ENCODE results near the gene TTYH2.
A peak's percentile ranks its signal among the peaks of the same experiment; 100 is the strongest.

TTYH2 gene

DNA sequence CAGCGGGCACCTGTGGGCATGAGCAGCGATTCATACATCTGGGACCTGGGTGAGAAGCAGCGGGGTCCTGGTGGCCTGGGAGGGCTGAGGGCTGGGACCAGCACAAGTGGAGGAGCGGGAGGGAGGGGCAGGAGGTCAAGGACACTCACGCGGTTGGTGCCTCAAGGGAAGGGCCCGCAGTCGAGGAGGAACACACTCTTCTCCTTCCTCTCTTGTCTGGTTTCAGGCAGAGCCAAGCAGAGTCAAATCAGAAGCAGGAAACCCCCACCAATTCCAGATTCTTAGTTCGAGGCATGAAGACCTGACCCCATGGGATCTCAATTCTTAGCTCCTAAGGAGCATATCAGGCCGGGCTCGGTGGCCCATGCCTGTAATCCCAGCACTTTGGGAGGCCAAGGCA, 76.3 kb downstream of the TTYH2 start:
- no peak overlapping the region for H3K4me2 ChIP-seq (ENCODE audit: insufficient read depth, low read length, poor library complexity, severe bottlenecking)
- peak overlapping the region; percentile 89 for H2AK5ac ChIP-seq (ENCODE audit: low read depth, low read length)
- H3K36me3 ChIP-seq (replicated peaks in 1 of 2; ENCODE audit: control insufficient read depth in 2 of 2, insufficient read depth in 2 of 2, low read length in 2 of 2), result no peaks in the 10 kb centered on the region
- H3K9ac ChIP-seq (ENCODE audit: low read depth, low read length, poor library complexity), result no peak overlapping the region
- peak overlapping the region; percentile 77 for H3K18ac ChIP-seq (ENCODE audit: low read length)
- no peak overlapping the region for H4K8ac ChIP-seq (ENCODE audit: low read depth, low read length)
- H3K4ac ChIP-seq (ENCODE audit: low read length), result peak overlapping the region; percentile 71
- H3K23ac ChIP-seq (ENCODE audit: low read depth, low read length, poor library complexity), result no peak overlapping the region
- no CpG with 5 or more reads among the region's 11 CpGs for WGBS, 2 donors (ENCODE audit: extremely low coverage in 2 of 2, insufficient read length in 2 of 2, insufficient replicate concordance in 1 of 2)
- DNase-seq (ENCODE audit: low spot score), result no peak
- no peak overlapping the region for H4K91ac ChIP-seq (ENCODE audit: low read depth, low read length, poor library complexity)
- peaks cover 0 to 3% (median 0%) of the 10 kb centered on the region in 3 experiments for H3K27me3 ChIP-seq (ENCODE audit: control insufficient read depth in 3 of 3, insufficient read depth in 3 of 3, low read depth in 1 of 3, low read length in 3 of 3)
- H3K9me3 ChIP-seq (replicated peaks in 1 of 2; ENCODE audit: control insufficient read depth in 2 of 2, insufficient read depth in 1 of 2, low read depth in 1 of 2, low read length in 2 of 2), result no peaks in the 10 kb centered on the region
- no peak overlapping the region for H2BK12ac ChIP-seq (ENCODE audit: low read length)
- H2BK15ac ChIP-seq (ENCODE audit: low read length), result peak overlapping the region; percentile 52
- no peak overlapping the region for H2AFZ ChIP-seq (ENCODE audit: low read length)
- H2BK5ac ChIP-seq (ENCODE audit: low read length), result peak overlapping the region; percentile 60
- H3K79me1 ChIP-seq (ENCODE audit: low read depth, low read length), result no peaks in the 10 kb centered on the region
- peaks cover 5 to 6% of the 10 kb centered on the region in 2 donors for H3K4me1 ChIP-seq (ENCODE audit: control insufficient read depth in 2 of 2, insufficient read depth in 1 of 2, low read depth in 1 of 2, low read length in 2 of 2)
- no peak overlapping the region for H3K4me3 ChIP-seq (ENCODE audit: low read length in 2 of 2)
- H3K14ac ChIP-seq (ENCODE audit: low read length), result no peak overlapping the region
- H3K27ac ChIP-seq (replicated peaks; ENCODE audit: low read length), result no peak overlapping the region
- no peak overlapping the region for H2BK120ac ChIP-seq (ENCODE audit: low read depth, low read length)

DNA sequence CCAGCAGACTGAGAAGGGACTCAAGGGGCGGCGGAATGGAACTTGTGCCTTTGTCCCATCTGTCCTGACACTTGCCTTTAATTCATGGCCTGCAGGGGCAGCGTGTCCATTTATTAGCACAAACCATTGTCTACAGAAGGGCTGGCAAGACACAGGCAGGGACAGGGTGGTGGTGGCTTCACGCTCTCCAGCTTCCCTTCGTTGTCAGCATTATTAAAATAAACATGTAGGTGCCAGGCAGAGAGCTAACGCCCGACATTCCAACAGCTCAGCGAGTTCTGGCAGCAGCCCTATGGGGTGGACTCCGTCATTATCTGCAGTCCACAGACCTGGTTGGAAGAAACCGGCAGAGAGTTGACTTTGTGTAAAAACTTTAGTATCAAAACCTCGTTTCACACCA, 77.0 kb downstream of the TTYH2 start:
- H3K4me2 ChIP-seq (ENCODE audit: insufficient read depth, low read length, poor library complexity, severe bottlenecking), result no peak overlapping the region
- no peaks in the 10 kb centered on the region for H3K36me3 ChIP-seq (replicated peaks in 1 of 2; ENCODE audit: control insufficient read depth in 2 of 2, insufficient read depth in 2 of 2, low read length in 2 of 2)
- no peak overlapping the region for H2BK12ac ChIP-seq (ENCODE audit: low read length)
- H2AFZ ChIP-seq (ENCODE audit: low read length), result peak overlapping the region; percentile 76
- H3K27ac ChIP-seq (replicated peaks; ENCODE audit: low read length), result no peak overlapping the region
- no peak overlapping the region for H2BK120ac ChIP-seq (ENCODE audit: low read depth, low read length)
- no peak overlapping the region for H4K8ac ChIP-seq (ENCODE audit: low read depth, low read length)
- H3K27me3 ChIP-seq (ENCODE audit: control insufficient read depth in 3 of 3, insufficient read depth in 3 of 3, low read depth in 1 of 3, low read length in 3 of 3), result no peaks in the 10 kb centered on the region
- no peak overlapping the region for H4K91ac ChIP-seq (ENCODE audit: low read depth, low read length, poor library complexity)
- no peak overlapping the region for H3K4ac ChIP-seq (ENCODE audit: low read length)
- no peaks in the 10 kb centered on the region for H3K79me1 ChIP-seq (ENCODE audit: low read depth, low read length)
- no peak overlapping the region for H2BK5ac ChIP-seq (ENCODE audit: low read length)
- no peak for DNase-seq (ENCODE audit: low spot score)
- no CpG with 5 or more reads among the region's 11 CpGs for WGBS, 2 donors (ENCODE audit: extremely low coverage in 2 of 2, insufficient read length in 2 of 2, insufficient replicate concordance in 1 of 2)
- H3K4me3 ChIP-seq (ENCODE audit: low read length in 2 of 2), result no peak overlapping the region
- H3K14ac ChIP-seq (ENCODE audit: low read length), result no peak overlapping the region
- peaks cover 2% of the 10 kb centered on the region in 2 donors for H3K4me1 ChIP-seq (ENCODE audit: control insufficient read depth in 2 of 2, insufficient read depth in 1 of 2, low read depth in 1 of 2, low read length in 2 of 2)
- H2AK5ac ChIP-seq (ENCODE audit: low read depth, low read length), result no peak overlapping the region
- peaks cover 1 to 3% of the 10 kb centered on the region in 2 donors for H3K9me3 ChIP-seq (replicated peaks in 1 of 2; ENCODE audit: control insufficient read depth in 2 of 2, insufficient read depth in 1 of 2, low read depth in 1 of 2, low read length in 2 of 2)
- no peak overlapping the region for H3K9ac ChIP-seq (ENCODE audit: low read depth, low read length, poor library complexity)
- H3K23ac ChIP-seq (ENCODE audit: low read depth, low read length, poor library complexity), result no peak overlapping the region
- H3K18ac ChIP-seq (ENCODE audit: low read length), result peak overlapping the region; percentile 61
- no peak overlapping the region for H2BK15ac ChIP-seq (ENCODE audit: low read length)

DNA sequence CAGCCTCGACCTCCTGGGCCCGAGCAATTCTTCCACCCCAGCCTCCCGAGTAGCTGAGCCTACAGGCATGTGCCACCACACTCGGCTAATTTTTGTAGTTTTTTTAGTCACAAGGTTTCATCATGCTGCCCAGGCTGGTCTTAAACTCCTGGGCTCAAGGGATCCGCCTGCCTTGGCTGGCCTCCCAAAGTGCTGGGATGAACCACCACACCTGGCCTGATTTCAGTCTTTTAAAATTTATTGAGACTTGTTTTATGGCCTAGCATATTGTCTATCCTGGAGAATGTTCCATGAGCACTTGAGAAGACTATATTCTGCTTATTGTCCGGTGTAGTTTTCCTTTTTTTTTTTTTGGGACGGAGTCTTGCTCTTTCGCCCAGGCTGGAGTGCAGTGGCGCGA, 79.1 kb downstream of the TTYH2 start:
- Histone ChIP-seq H2AFZ (ENCODE audit: low read length) (no peak overlapping the region), H2AK5ac (ENCODE audit: low read depth, low read length) (no peak overlapping the region), H4K8ac (ENCODE audit: low read depth, low read length) (no peak overlapping the region), H3K27ac (replicated peaks; ENCODE audit: low read length) (no peak overlapping the region), H2BK15ac (ENCODE audit: low read length) (no peak overlapping the region), H3K23ac (ENCODE audit: low read depth, low read length, poor library complexity) (no peak overlapping the region), H3K4me3 (ENCODE audit: low read length in 2 of 2) (no peak overlapping the region), H3K4me1 (ENCODE audit: control insufficient read depth in 2 of 2, insufficient read depth in 1 of 2, low read depth in 1 of 2, low read length in 2 of 2) (peaks cover 3 to 9% of the 10 kb centered on the region in 2 donors), H3K9me3 (replicated peaks in 1 of 2; ENCODE audit: control insufficient read depth in 2 of 2, insufficient read depth in 1 of 2, low read depth in 1 of 2, low read length in 2 of 2) (peaks cover 1 to 3% of the 10 kb centered on the region in 2 donors), H2BK12ac (ENCODE audit: low read length) (no peak overlapping the region), H3K4ac (ENCODE audit: low read length) (no peak overlapping the region), H3K9ac (ENCODE audit: low read depth, low read length, poor library complexity) (no peak overlapping the region), H3K14ac (ENCODE audit: low read length) (no peak overlapping the region), H2BK5ac (ENCODE audit: low read length) (no peak overlapping the region), H3K36me3 (replicated peaks in 1 of 2; ENCODE audit: control insufficient read depth in 2 of 2, insufficient read depth in 2 of 2, low read length in 2 of 2) (no peaks in the 10 kb centered on the region), H4K91ac (ENCODE audit: low read depth, low read length, poor library complexity) (no peak overlapping the region), H3K79me1 (ENCODE audit: low read depth, low read length) (no peaks in the 10 kb centered on the region), H2BK120ac (ENCODE audit: low read depth, low read length) (no peak overlapping the region), H3K18ac (ENCODE audit: low read length) (no peak overlapping the region), H3K27me3 (ENCODE audit: control insufficient read depth in 3 of 3, insufficient read depth in 3 of 3, low read depth in 1 of 3, low read length in 3 of 3) (no peaks in the 10 kb centered on the region), H3K4me2 (ENCODE audit: insufficient read depth, low read length, poor library complexity, severe bottlenecking) (no peak overlapping the region)
- no CpG with 5 or more reads among the region's 10 CpGs for WGBS, 2 donors (ENCODE audit: extremely low coverage in 2 of 2, insufficient read length in 2 of 2, insufficient replicate concordance in 1 of 2)
- no peak for DNase-seq (ENCODE audit: low spot score)

DNA sequence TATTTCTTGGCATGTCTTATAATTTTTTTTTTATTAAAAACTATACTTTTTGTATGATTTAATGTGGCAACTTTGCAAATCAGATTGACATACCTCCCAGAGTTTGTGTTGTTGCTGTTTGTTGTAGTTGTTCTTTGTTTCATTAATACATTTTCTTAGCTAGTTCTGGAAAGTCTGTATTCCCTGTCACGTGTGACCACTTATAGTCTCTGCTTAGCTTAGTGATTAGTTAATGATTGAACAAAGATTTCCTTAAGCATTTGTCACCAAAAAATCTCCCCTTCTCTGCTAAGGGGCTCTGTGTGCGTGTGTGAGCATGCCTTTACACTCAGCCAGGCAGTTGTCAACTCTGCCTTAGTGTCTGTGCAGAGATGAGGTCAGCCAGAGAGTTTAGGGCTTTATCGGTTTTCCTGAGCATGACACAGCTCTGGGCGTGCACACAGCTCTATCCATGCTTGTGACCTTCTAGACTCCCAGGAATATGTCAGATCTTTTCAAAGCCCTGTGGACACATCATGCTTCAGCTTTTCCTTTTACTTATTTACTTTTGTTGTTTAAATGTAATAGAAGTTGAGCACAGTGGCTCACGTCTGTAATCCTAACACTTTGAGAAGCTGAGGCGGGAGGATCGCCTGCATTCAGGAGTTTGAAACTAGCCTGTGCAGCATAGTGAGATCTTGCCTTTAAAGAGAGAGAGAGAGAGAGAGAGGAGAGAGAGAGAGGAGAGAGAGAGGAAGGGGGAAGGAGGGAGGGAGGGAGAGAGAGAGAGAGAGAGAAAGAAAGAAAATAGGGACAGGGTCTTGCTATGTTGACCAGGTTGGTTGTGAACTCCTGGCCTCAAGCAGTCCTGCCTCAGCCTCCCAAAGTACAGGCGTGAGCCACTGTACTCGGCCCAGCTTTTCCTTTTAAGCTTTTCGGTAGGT, 82.5 kb downstream of the TTYH2 start:
- Histone ChIP-seq H4K8ac (ENCODE audit: low read depth, low read length) (no peak overlapping the region), H3K9me3 (replicated peaks in 1 of 2; ENCODE audit: control insufficient read depth in 2 of 2, insufficient read depth in 1 of 2, low read depth in 1 of 2, low read length in 2 of 2) (peaks cover 1 to 3% of the 10 kb centered on the region in 2 donors), H2AFZ (ENCODE audit: low read length) (peak overlapping the region; percentile 42), H3K23ac (ENCODE audit: low read depth, low read length, poor library complexity) (no peak overlapping the region), H2BK120ac (ENCODE audit: low read depth, low read length) (no peak overlapping the region), H2AK5ac (ENCODE audit: low read depth, low read length) (no peak overlapping the region), H3K4me1 (ENCODE audit: control insufficient read depth in 2 of 2, insufficient read depth in 1 of 2, low read depth in 1 of 2, low read length in 2 of 2) (peaks cover 2 to 12% of the 10 kb centered on the region in 2 donors), H2BK15ac (ENCODE audit: low read length) (no peak overlapping the region), H3K14ac (ENCODE audit: low read length) (no peak overlapping the region), H3K18ac (ENCODE audit: low read length) (no peak overlapping the region), H3K27me3 (ENCODE audit: control insufficient read depth in 3 of 3, insufficient read depth in 3 of 3, low read depth in 1 of 3, low read length in 3 of 3) (no peaks in the 10 kb centered on the region), H3K9ac (ENCODE audit: low read depth, low read length, poor library complexity) (no peak overlapping the region), H3K79me1 (ENCODE audit: low read depth, low read length) (no peaks in the 10 kb centered on the region), H2BK12ac (ENCODE audit: low read length) (no peak overlapping the region), H4K91ac (ENCODE audit: low read depth, low read length, poor library complexity) (no peak overlapping the region), H3K27ac (replicated peaks; ENCODE audit: low read length) (no peak overlapping the region), H3K36me3 (replicated peaks in 1 of 2; ENCODE audit: control insufficient read depth in 2 of 2, insufficient read depth in 2 of 2, low read length in 2 of 2) (no peaks in the 10 kb centered on the region), H2BK5ac (ENCODE audit: low read length) (no peak overlapping the region), H3K4ac (ENCODE audit: low read length) (no peak overlapping the region), H3K4me3 (ENCODE audit: low read length in 2 of 2) (no peak overlapping the region), H3K4me2 (ENCODE audit: insufficient read depth, low read length, poor library complexity, severe bottlenecking) (no peak overlapping the region)
- DNase-seq (ENCODE audit: low spot score), result no peak
- WGBS, 2 donors (ENCODE audit: extremely low coverage in 2 of 2, insufficient read length in 2 of 2, insufficient replicate concordance in 1 of 2), result no CpG with 5 or more reads among the region's 10 CpGs

Data from neuronal stem cell (in vitro differentiated cells).